H1 (cell line): ENCODE results near the gene HACL1. TPM values are rescaled to one million over a fixed set of nuclear protein-coding genes. Genes with fewer than 3 reads are reported as not detected.

ENCODE experiments used
- CTCF ChIA-PET: fragments of 300-600 bp; sonication (Branson Sonifier 250); formaldehyde crosslinking; loops from one replicate; lab custom pipeline; 2021; ENCODE audit not compliant: partially characterized antibody; lab: Charles Lee
- POLR2A ChIA-PET: fragments of 300-600 bp; sonication (Branson Sonifier 250); formaldehyde crosslinking; loops from one replicate; lab custom pipeline; 2021; ENCODE audit warnings: inconsistent platforms; ENCODE audit not compliant: partially characterized antibody; lab: Charles Lee
- DNase-seq, 2 experiments: peaks; one replicate each; pipeline versions ENCODE4 v3.0.0 to v3.0.0-alpha.2; 2010 to 2022; ENCODE audit warnings: low spot score in 2 of 2, low read depth in 1 of 2, mixed read lengths in 1 of 2
- FAIRE-seq: peaks from 2 replicates; lab custom pipeline; 2011; peaks lifted over from hg19 to GRCh38; lab: Jason Lieb, UNC
- H2AFZ ChIP-seq: 2 replicates; pipeline ENCODE4 v1.8.1; 2012; ENCODE audit warnings: low read length, inconsistent platforms
- H2AK5ac ChIP-seq: 2 replicates; pipeline ENCODE4 v1.6.1; 2013; ENCODE audit warnings: low read depth, low read length
- H2BK120ac ChIP-seq: replicated peaks from 2 replicates; pipeline ENCODE3; 2013; ENCODE audit warnings: low read depth, low read length, inconsistent platforms
- H2BK12ac ChIP-seq: 2 replicates; pipeline ENCODE4 v1.6.1; 2013; ENCODE audit warnings: low read depth, low read length
- H2BK15ac ChIP-seq: 2 replicates; pipeline ENCODE4 v1.6.1; 2013; ENCODE audit warnings: low read length
- H2BK20ac ChIP-seq: 2 replicates; pipeline ENCODE4 v1.6.1; 2013; ENCODE audit warnings: low read length
- H2BK5ac ChIP-seq: 2 replicates; pipeline ENCODE4 v1.6.1; 2013; ENCODE audit warnings: low read depth, low read length
- H3K14ac ChIP-seq: 2 replicates; pipeline ENCODE4 v1.6.1; 2013; ENCODE audit warnings: inconsistent platforms; ENCODE audit not compliant: insufficient read length
- H3K18ac ChIP-seq: 2 replicates; pipeline ENCODE4 v1.6.1; 2013; ENCODE audit warnings: low read length; ENCODE audit errors: extremely low read depth
- H3K23ac ChIP-seq: 2 replicates; pipeline ENCODE4 v1.6.1; 2013; ENCODE audit warnings: inconsistent platforms; ENCODE audit not compliant: insufficient read length
- H3K23me2 ChIP-seq: 2 replicates; pipeline ENCODE4 v1.6.1; 2013; ENCODE audit warnings: low read depth, low read length
- H3K27ac ChIP-seq: 2 replicates; pipeline ENCODE4 v1.6.1; 2011; ENCODE audit warnings: low read depth, low read length, inconsistent platforms
- H3K27me3 ChIP-seq, 4 experiments: replicated peaks in 1 of 4; 1 replicate in 1 of 4; 2 replicates in 3 of 4; pipeline versions ENCODE4 v1.6.1 to v1.8.1; 2011 to 2013; ENCODE audit warnings: low read length in 3 of 4, mild to moderate bottlenecking in 3 of 4, inconsistent platforms in 2 of 4, mixed read lengths in 2 of 4, moderate library complexity in 1 of 4; ENCODE audit not compliant: control insufficient read depth in 3 of 4, insufficient read depth in 3 of 4; ENCODE audit errors: extremely low read depth in 1 of 4
- H3K36me3 ChIP-seq, 4 experiments: 2 replicates each; pipeline versions ENCODE4 v1.6.1 to v1.8.1; 2011 to 2013; ENCODE audit warnings: mild to moderate bottlenecking in 4 of 4, low read length in 3 of 4, moderate library complexity in 2 of 4, control low read depth in 1 of 4, inconsistent platforms in 1 of 4; ENCODE audit not compliant: insufficient read depth in 4 of 4, control insufficient read depth in 2 of 4
- H3K4ac ChIP-seq: replicated peaks from 2 replicates; pipeline ENCODE3; 2013; ENCODE audit warnings: low read length, low read depth, mixed read lengths, inconsistent platforms; ENCODE audit not compliant: insufficient read length
- H3K4me1 ChIP-seq, 4 experiments: replicated peaks in 1 of 4; 1 replicate in 1 of 4; 2 replicates in 3 of 4; pipeline versions ENCODE4 v1.6.1 to v1.8.1; 2011 to 2013; ENCODE audit warnings: low read length in 3 of 4, inconsistent platforms in 2 of 4, mixed read lengths in 1 of 4; ENCODE audit not compliant: insufficient read depth in 4 of 4, control insufficient read depth in 3 of 4
- H3K4me2 ChIP-seq, 2 experiments: 2 replicates each; pipeline versions ENCODE4 v1.6.1 to v1.8.1; 2011 to 2013; ENCODE audit warnings: low read depth in 2 of 2, low read length in 2 of 2, control low read depth in 1 of 2, inconsistent platforms in 1 of 2, mild to moderate bottlenecking in 1 of 2; ENCODE audit not compliant: insufficient read depth in 1 of 2
- H3K4me3 ChIP-seq, 4 experiments: fragments of 200-600, 300-600 bp in 1 of 4; sonication (generic), shearing (Covaris generic), sonication (Bioruptor Twin) in 1 of 4; 2 replicates each; pipeline versions ENCODE4 v1.5.1 to v1.8.1; 2011 to 2016; ENCODE audit warnings: low read length in 4 of 4, low read depth in 3 of 4, control low read depth in 2 of 4, inconsistent platforms in 2 of 4, mild to moderate bottlenecking in 2 of 4, mixed read lengths in 1 of 4, moderate library complexity in 1 of 4; ENCODE audit not compliant: insufficient read depth in 2 of 4; ENCODE audit errors: extremely low read depth in 1 of 4
- H3K56ac ChIP-seq: replicated peaks from 2 replicates; pipeline ENCODE3; 2013; ENCODE audit warnings: low read depth, mild to moderate bottlenecking, mixed read lengths, low read length, inconsistent platforms; ENCODE audit not compliant: insufficient read length
- H3K79me1 ChIP-seq: 2 replicates; pipeline ENCODE4 v1.6.1; 2013; ENCODE audit warnings: low read depth, low read length, control low read depth
- H3K79me2 ChIP-seq, 2 experiments: 2 replicates each; pipeline versions ENCODE4 v1.6.1 to v1.8.1; 2012 to 2013; ENCODE audit warnings: low read length in 2 of 2, mild to moderate bottlenecking in 2 of 2, inconsistent platforms in 1 of 2; ENCODE audit not compliant: insufficient read depth in 2 of 2, control insufficient read depth in 1 of 2
- H3K9ac ChIP-seq, 4 experiments: replicated peaks in 1 of 4; 1 replicate in 1 of 4; 2 replicates in 3 of 4; pipeline versions ENCODE4 v1.6.1 to v1.8.1; 2011 to 2013; ENCODE audit warnings: low read depth in 3 of 4, low read length in 3 of 4, control low read depth in 2 of 4, mild to moderate bottlenecking in 2 of 4, moderate library complexity in 2 of 4, inconsistent platforms in 1 of 4; ENCODE audit errors: extremely low read depth in 1 of 4
- H3K9me3 ChIP-seq, 2 experiments: 2 replicates each; pipeline versions ENCODE4 v1.6.1 to v1.8.1; 2012 to 2013; ENCODE audit warnings: mild to moderate bottlenecking in 2 of 2, moderate library complexity in 2 of 2, control low read depth in 1 of 2, inconsistent platforms in 1 of 2, low read depth in 1 of 2, low read length in 1 of 2, mixed read lengths in 1 of 2; ENCODE audit not compliant: insufficient read depth in 2 of 2
- H4K20me1 ChIP-seq, 2 experiments: replicated peaks in 1 of 2; 2 replicates each; pipeline versions ENCODE3 to v1.8.1; 2011 to 2013; ENCODE audit warnings: inconsistent platforms in 2 of 2, low read length in 2 of 2, mild to moderate bottlenecking in 1 of 2; ENCODE audit not compliant: insufficient read depth in 2 of 2, control insufficient read depth in 1 of 2
- H4K5ac ChIP-seq: 2 replicates; pipeline ENCODE4 v1.6.1; 2013; ENCODE audit warnings: low read length, low read depth, mixed read lengths, inconsistent platforms; ENCODE audit not compliant: insufficient read length
- H4K8ac ChIP-seq: 2 replicates; pipeline ENCODE4 v1.8.0; 2013; ENCODE audit warnings: mild to moderate bottlenecking, moderate library complexity, low read length, inconsistent platforms; ENCODE audit not compliant: insufficient read depth; ENCODE audit errors: extremely low read depth
- H4K91ac ChIP-seq: replicated peaks from 2 replicates; pipeline ENCODE3; 2013; ENCODE audit warnings: low read length, mixed read lengths, inconsistent platforms; ENCODE audit not compliant: insufficient read length
- ASH2L ChIP-seq: fragments of 200-600, 300-600 bp; sonication (generic); IDR thresholded peaks from one replicate; pipeline ENCODE4 v1.7.1; 2017; ENCODE audit warnings: low read length
- ATF3 ChIP-seq: IDR thresholded peaks from 2 replicates; pipeline ENCODE4 v1.6.1; 2011; ENCODE audit warnings: low read depth, mild to moderate bottlenecking, low read length; ENCODE audit not compliant: insufficient read depth
- CEBPB ChIP-seq: IDR thresholded peaks from 2 replicates; pipeline ENCODE4 v1.6.1; 2012; ENCODE audit warnings: low read depth, low read length
- CHD2 ChIP-seq: IDR thresholded peaks from 2 replicates; pipeline ENCODE4 v1.6.1; 2012; ENCODE audit warnings: low read length, improper control_type of control experiment
- CREB1 ChIP-seq: IDR thresholded peaks from 2 replicates; pipeline ENCODE4 v1.6.1; 2012; ENCODE audit warnings: inconsistent platforms
- CTCF ChIP-seq, 3 experiments: IDR thresholded peaks; 1 replicate in 2 of 3; 2 replicates in 1 of 3; pipeline versions ENCODE4 v1.5.1 to v1.6.1; 2011; ENCODE audit warnings: low read length in 3 of 3, mild to moderate bottlenecking in 3 of 3, inconsistent platforms in 2 of 3, low read depth in 1 of 3, moderate library complexity in 1 of 3; ENCODE audit not compliant: insufficient read depth in 1 of 3; ENCODE audit errors: control extremely low read depth in 1 of 3
- EZH2 ChIP-seq: fragments of 200-600 bp; sonication (generic); IDR thresholded peaks from 2 replicates; pipeline ENCODE4 v1.7.1; 2012; ENCODE audit warnings: low read depth, mild to moderate bottlenecking, moderate library complexity, low read length, inconsistent platforms; ENCODE audit not compliant: severe bottlenecking
- GABPA ChIP-seq: IDR thresholded peaks from 2 replicates; pipeline ENCODE4 v1.6.1; 2011; ENCODE audit warnings: mild to moderate bottlenecking, low read length, moderate library complexity, borderline replicate concordance; ENCODE audit not compliant: insufficient read depth
- RNF2 ChIP-seq: fragments of 200-900, 300-1000 bp; sonication (generic); IDR thresholded peaks from 2 replicates; pipeline ENCODE4 v1.7.1; 2016; ENCODE audit warnings: borderline replicate concordance, low read depth, mild to moderate bottlenecking, antibody characterized with exemption, low read length; ENCODE audit not compliant: poor library complexity, severe bottlenecking; ENCODE audit errors: missing control alignments
- SIN3A ChIP-seq, 2 experiments: IDR thresholded peaks in 1 of 2; conservative IDR thresholded peaks in 1 of 2; 2 replicates each; pipeline ENCODE4 v1.6.1; 2011 to 2012; ENCODE audit warnings: low read length in 2 of 2, improper control_type of control experiment in 1 of 2, low read depth in 1 of 2, mild to moderate bottlenecking in 1 of 2
- TAF1 ChIP-seq: IDR thresholded peaks from 2 replicates; pipeline ENCODE4 v1.6.1; 2011; ENCODE audit warnings: mild to moderate bottlenecking, low read depth, low read length
- WGBS, 2 experiments: shearing (Covaris generic) in 1 of 2; methylation state at CpG; one replicate each; pipeline versions ENCODE4 v1.1.6 to v1.1.7; 2013 to 2015; ENCODE audit warnings: low lambda C conversion rate in 2 of 2, mixed read lengths in 2 of 2, inconsistent platforms in 1 of 2, low coverage in 1 of 2, missing lambda C conversion rate in 1 of 2; ENCODE audit not compliant: insufficient replicate concordance in 2 of 2, insufficient coverage in 1 of 2, insufficient read length in 1 of 2; ENCODE audit errors: extremely low coverage in 1 of 2, missing lambda C conversion rate in 1 of 2; 5-methylcytosine and 5-hydroxymethylcytosine counted together
- polyA plus RNA-seq, 7 experiments: library from polyadenylated mRNA; depleted of rRNA in 3 of 7; stranded (reverse) in 5 of 7; unstranded in 2 of 7; fragments of >200 nt in 5 of 7; fragments of 200-250 nt in 2 of 7; gene quantifications; 1 replicate in 5 of 7; 2 replicates in 1 of 7; 4 replicates in 1 of 7; pipeline versions ENCODE4 v1.2.1 to v1.2.3, GENCODE V29; 2011 to 2013; ENCODE audit warnings: missing spikeins in 2 of 7, mixed read lengths in 2 of 7
- total RNA-seq: library from RNA; stranded (reverse); fragmentation: NEBNext Ultra II Directional; extraction: Animal tissue kit (Norgen Biotek cat#: 25700); gene quantifications from 2 replicates; pipeline ENCODE4 v1.2.1, GENCODE V29; 2021

The HACL1 gene
- total and polyA plus RNA-seq, 2 of the 8 experiments (the other 6 are each of a cell fraction or from before 2014, with no cell fraction given), result 38.2 to 46.0 TPM

- Histone ChIP-seq H2BK12ac (no peak overlapping the region), H3K9me3 (no peaks in the 10 kb centered on the region; a peak in 1 of 4 replicates), H3K4me3 (no peak overlapping the region), H3K14ac (no peak overlapping the region), H3K36me3 (peaks cover 0 to 3% (median 1%) of the 10 kb centered on the region in 4 experiments; a peak in 2 of 8 replicates), H3K79me1 (no peaks in the 10 kb centered on the region), H4K5ac (no peak overlapping the region), H3K4me2 (no peak overlapping the region), H3K27ac (no peak overlapping the region), H3K9ac (no peak overlapping the region), H3K27me3 (no peaks in the 10 kb centered on the region), H3K23me2 (no peaks in the 10 kb centered on the region), H3K18ac (no peak overlapping the region), H3K4ac (no peak overlapping the region), H2BK20ac (no peak overlapping the region), H3K56ac (no peak overlapping the region), H4K20me1 (peaks cover 0 to 2% of the 10 kb centered on the region in 2 experiments), H4K91ac (no peak overlapping the region), H3K79me2 (no peaks in the 10 kb centered on the region), H2BK15ac (no peak overlapping the region), H2AFZ (no peak overlapping the region), H2BK120ac (no peak overlapping the region), H4K8ac (no peak overlapping the region), H3K23ac (no peak overlapping the region), H2AK5ac (no peak overlapping the region), H2BK5ac (no peak overlapping the region), H3K4me1 (no peaks in the 10 kb centered on the region)
- ChIA-PET CTCF (no interaction called here), POLR2A (no interaction called here)
- WGBS, 2 experiments, result 90% methylated on average over 3 of the region's 3 CpGs; no CpG with 5 or more reads in 1 of the 2 experiments
- FAIRE-seq (no peak), DNase-seq (no peak)
- TF ChIP-seq ATF3 (no peak), CEBPB (no peak), CTCF (IDR thresholded peaks at IDR 0.05; ENCODE audit: control extremely low read depth in 1 of 3, insufficient read depth in 1 of 3, low read depth in 1 of 3, low read length in 3 of 3) (no peak), CHD2 (no peak), SIN3A (conservative IDR thresholded peaks at IDR 0.05 in 1 of 2, IDR thresholded peaks at IDR 0.05 in 1 of 2; ENCODE audit: low read depth in 1 of 2, low read length in 2 of 2) (no peak), GABPA (no peak), RNF2 (no peak), CREB1 (no peak), ASH2L (no peak), TAF1 (no peak), EZH2 (no peak)
Measured at GRCh38 chr3:15553749-15554148, 47.6 kb downstream of the HACL1 start.
